Spleen (tissue), 7 donors: ENCODE results near the gene KCNAB1.

Experiments used
- POLR2A ChIP-seq, 3 donors: fragments of 450-650 bp; IDR thresholded peaks; one replicate each; pipeline ENCODE4 v1.5.1; 2017; ENCODE audit warnings: antibody characterized with exemption in 3 of 3, mild to moderate bottlenecking in 1 of 3
- POLR2AphosphoS5 ChIP-seq, 3 donors: sonication (generic); formaldehyde crosslinking; IDR thresholded peaks; one replicate each; pipeline ENCODE4 v1.5.1; 2017; ENCODE audit warnings: antibody characterized with exemption in 3 of 3
- TF ChIP-seq, protein P1 (sequence below), 11 experiments: fragments of 200-600 bp in 7 of 11; fragments of 450-650 bp in 4 of 11; sonication (generic) in 4 of 11; IDR thresholded peaks in 8 of 11; conservative IDR thresholded peaks in 3 of 11; 1 replicate in 7 of 11; 2 replicates in 4 of 11; pipeline versions ENCODE4 v1.4.0 to v1.8.0; 2016 to 2021; ENCODE audit warnings: antibody characterized with exemption in 11 of 11, inconsistent platforms in 4 of 11, mild to moderate bottlenecking in 1 of 11
- donor health status: DM: no; HTN: no; CAD: no; lungs with moderate emphysema.
- donor health status: DM: no; HTN: no; CAD: no.
- donor health status: DM: no; HTN: no; CAD: no.

GRCh38 chr3:156216216-156216615, 95.8 kb downstream of the KCNAB1 start:
- no peak for TF ChIP-seq POLR2A (IDR thresholded peaks at IDR 0.05)
- TF ChIP-seq, protein P1, sequence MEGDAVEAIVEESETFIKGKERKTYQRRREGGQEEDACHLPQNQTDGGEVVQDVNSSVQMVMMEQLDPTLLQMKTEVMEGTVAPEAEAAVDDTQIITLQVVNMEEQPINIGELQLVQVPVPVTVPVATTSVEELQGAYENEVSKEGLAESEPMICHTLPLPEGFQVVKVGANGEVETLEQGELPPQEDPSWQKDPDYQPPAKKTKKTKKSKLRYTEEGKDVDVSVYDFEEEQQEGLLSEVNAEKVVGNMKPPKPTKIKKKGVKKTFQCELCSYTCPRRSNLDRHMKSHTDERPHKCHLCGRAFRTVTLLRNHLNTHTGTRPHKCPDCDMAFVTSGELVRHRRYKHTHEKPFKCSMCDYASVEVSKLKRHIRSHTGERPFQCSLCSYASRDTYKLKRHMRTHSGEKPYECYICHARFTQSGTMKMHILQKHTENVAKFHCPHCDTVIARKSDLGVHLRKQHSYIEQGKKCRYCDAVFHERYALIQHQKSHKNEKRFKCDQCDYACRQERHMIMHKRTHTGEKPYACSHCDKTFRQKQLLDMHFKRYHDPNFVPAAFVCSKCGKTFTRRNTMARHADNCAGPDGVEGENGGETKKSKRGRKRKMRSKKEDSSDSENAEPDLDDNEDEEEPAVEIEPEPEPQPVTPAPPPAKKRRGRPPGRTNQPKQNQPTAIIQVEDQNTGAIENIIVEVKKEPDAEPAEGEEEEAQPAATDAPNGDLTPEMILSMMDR (IDR thresholded peaks at IDR 0.05 in 8 of 11, conservative IDR thresholded peaks at IDR 0.05 in 3 of 11), result no peak
- TF ChIP-seq POLR2AphosphoS5 (IDR thresholded peaks at IDR 0.05), result no peak
